ENCODE data around the gene PDE3A. TPM values are rescaled to one million over a fixed set of nuclear protein-coding genes. Genes with fewer than 3 reads are reported as not detected.

The PDE3A gene
- total RNA-seq, 5 donors from 2014 or later (not counting 1 experiment from before 2014, with no cell fraction given), result 0.03 to 0.10 (median 0.09) TPM; not detected in 2

GRCh38 chr12:20524113-20524512, 155.8 kb downstream of the PDE3A start:
- Mint-ChIP-seq H3K27ac (no peak overlapping the region), H3K9me3 (peaks cover 0 to 10% (median 4%) of the 10 kb centered on the region in 3 donors), H3K36me3 (no peaks in the 10 kb centered on the region), H3K4me1 (no peaks in the 10 kb centered on the region), H3K4me3 (no peak overlapping the region), H3K27me3 (no peaks in the 10 kb centered on the region)
- DNase-seq, result no peak
- Histone ChIP-seq H3K4me1 (ENCODE audit: control insufficient read depth in 1 of 2, extremely low read depth in 1 of 2, insufficient read depth in 2 of 2, low read length in 2 of 2) (no peaks in the 10 kb centered on the region), H3K9me3 (no peaks in the 10 kb centered on the region), H3K36me3 (ENCODE audit: control insufficient read depth in 2 of 2, extremely low read depth in 1 of 2, insufficient read depth in 1 of 2, low read length in 1 of 2) (no peaks in the 10 kb centered on the region), H3K4me3 (ENCODE audit: control insufficient read depth in 1 of 2, extremely low read depth in 1 of 2, low read length in 1 of 2) (no peak overlapping the region), H3K27me3 (replicated peaks in 1 of 2; ENCODE audit: control insufficient read depth in 2 of 2, extremely low read depth in 1 of 2, insufficient read depth in 2 of 2, low read length in 1 of 2) (no peaks in the 10 kb centered on the region), H3K27ac (ENCODE audit: low read length) (no peak overlapping the region)
- POLR2A ChIA-PET, result no interaction called here
- ATAC-seq (replicated peaks in 1 of 4), result no peak
- 80% methylated on average over 1 of the region's 5 CpGs for whole genome bisulfite sequencing (ENCODE audit: insufficient coverage)
- CTCF ChIA-PET, result no interaction called here

- DNase-seq (no peak), ATAC-seq (replicated peaks in 1 of 4) (no peak)
- Histone ChIP-seq H3K4me1 (ENCODE audit: control insufficient read depth in 1 of 2, extremely low read depth in 1 of 2, insufficient read depth in 2 of 2, low read length in 2 of 2) (no peaks in the 10 kb centered on the region), H3K27me3 (replicated peaks in 1 of 2; ENCODE audit: control insufficient read depth in 2 of 2, extremely low read depth in 1 of 2, insufficient read depth in 2 of 2, low read length in 1 of 2) (no peaks in the 10 kb centered on the region), H3K36me3 (ENCODE audit: control insufficient read depth in 2 of 2, extremely low read depth in 1 of 2, insufficient read depth in 1 of 2, low read length in 1 of 2) (no peaks in the 10 kb centered on the region), H3K9me3 (no peaks in the 10 kb centered on the region), H3K27ac (ENCODE audit: low read length) (no peak overlapping the region), H3K4me3 (ENCODE audit: control insufficient read depth in 1 of 2, extremely low read depth in 1 of 2, low read length in 1 of 2) (no peak overlapping the region)
- WGBS (ENCODE audit: insufficient coverage), result 100% methylated on average over 1 of the region's 4 CpGs
- Mint-ChIP-seq H3K4me1 (no peaks in the 10 kb centered on the region), H3K4me3 (no peak overlapping the region), H3K27ac (no peak overlapping the region), H3K36me3 (no peaks in the 10 kb centered on the region), H3K27me3 (no peaks in the 10 kb centered on the region), H3K9me3 (peaks cover 0 to 4% (median 4%) of the 10 kb centered on the region in 3 donors)
- ChIA-PET CTCF (no interaction called here), POLR2A (no interaction called here)
Observed at GRCh38 chr12:20525064-20525610, 156.8 kb downstream of the PDE3A start.

- no peak for DNase-seq
- H3K9me3 Mint-ChIP-seq, result peaks cover 0 to 2% (median under 1%) of the 10 kb centered on the region in 3 donors
- H3K9me3 ChIP-seq, result no peaks in the 10 kb centered on the region
- CTCF ChIA-PET, result no interaction called here
- H3K4me1 Mint-ChIP-seq, result no peaks in the 10 kb centered on the region
- no peak overlapping the region for H3K27ac Mint-ChIP-seq
- POLR2A ChIA-PET, result interaction anchor here in 1 of 2 donors (0.6 kb wide), 1 partner anchor 45 kb away, joined by 4 read pairs; no protein-coding TSS in a partner anchor
- WGBS (ENCODE audit: insufficient coverage), result 70% methylated on average over 2 of the region's 8 CpGs
- no peaks in the 10 kb centered on the region for H3K36me3 ChIP-seq (ENCODE audit: control insufficient read depth in 2 of 2, extremely low read depth in 1 of 2, insufficient read depth in 1 of 2, low read length in 1 of 2)
- no peak overlapping the region for H3K4me3 Mint-ChIP-seq
- no peak overlapping the region for H3K27ac ChIP-seq (ENCODE audit: low read length)
- H3K27me3 Mint-ChIP-seq, result no peaks in the 10 kb centered on the region
- no peaks in the 10 kb centered on the region for H3K27me3 ChIP-seq (replicated peaks in 1 of 2; ENCODE audit: control insufficient read depth in 2 of 2, extremely low read depth in 1 of 2, insufficient read depth in 2 of 2, low read length in 1 of 2)
- ATAC-seq (replicated peaks in 1 of 4), result no peak
- H3K36me3 Mint-ChIP-seq, result no peaks in the 10 kb centered on the region
- no peaks in the 10 kb centered on the region for H3K4me1 ChIP-seq (ENCODE audit: control insufficient read depth in 1 of 2, extremely low read depth in 1 of 2, insufficient read depth in 2 of 2, low read length in 2 of 2)
- no peak overlapping the region for H3K4me3 ChIP-seq (ENCODE audit: control insufficient read depth in 1 of 2, extremely low read depth in 1 of 2, low read length in 1 of 2)
Observed at GRCh38 chr12:20527417-20528163, 159.3 kb downstream of the PDE3A start.

- POLR2A ChIA-PET, result no interaction called here
- no peaks in the 10 kb centered on the region for H3K36me3 Mint-ChIP-seq
- H3K36me3 ChIP-seq (ENCODE audit: control insufficient read depth in 2 of 2, extremely low read depth in 1 of 2, insufficient read depth in 1 of 2, low read length in 1 of 2), result no peaks in the 10 kb centered on the region
- CTCF ChIA-PET, result no interaction called here
- DNase-seq (no peak), ATAC-seq (replicated peaks in 1 of 4) (no peak)
- H3K27me3 ChIP-seq (replicated peaks in 1 of 2; ENCODE audit: control insufficient read depth in 2 of 2, extremely low read depth in 1 of 2, insufficient read depth in 2 of 2, low read length in 1 of 2), result no peaks in the 10 kb centered on the region
- no peaks in the 10 kb centered on the region for H3K4me1 Mint-ChIP-seq
- no peak overlapping the region for H3K27ac ChIP-seq (ENCODE audit: low read length)
- no peaks in the 10 kb centered on the region for H3K9me3 ChIP-seq
- no peak overlapping the region for H3K4me3 Mint-ChIP-seq
- no peak overlapping the region for H3K27ac Mint-ChIP-seq
- no peaks in the 10 kb centered on the region for H3K27me3 Mint-ChIP-seq
- H3K4me1 ChIP-seq (ENCODE audit: control insufficient read depth in 1 of 2, extremely low read depth in 1 of 2, insufficient read depth in 2 of 2, low read length in 2 of 2), result no peaks in the 10 kb centered on the region
- no peaks in the 10 kb centered on the region for H3K9me3 Mint-ChIP-seq
- no peak overlapping the region for H3K4me3 ChIP-seq (ENCODE audit: control insufficient read depth in 1 of 2, extremely low read depth in 1 of 2, low read length in 1 of 2)
- WGBS (ENCODE audit: insufficient coverage), result 83% methylated on average over 1 of the region's 1 CpG
Observed at GRCh38 chr12:20528208-20528607, 159.9 kb downstream of the PDE3A start.

- Histone ChIP-seq H3K36me3 (ENCODE audit: control insufficient read depth in 2 of 2, extremely low read depth in 1 of 2, insufficient read depth in 1 of 2, low read length in 1 of 2) (no peaks in the 10 kb centered on the region), H3K4me3 (ENCODE audit: control insufficient read depth in 1 of 2, extremely low read depth in 1 of 2, low read length in 1 of 2) (no peak overlapping the region), H3K9me3 (no peaks in the 10 kb centered on the region), H3K27ac (ENCODE audit: low read length) (no peak overlapping the region), H3K4me1 (ENCODE audit: control insufficient read depth in 1 of 2, extremely low read depth in 1 of 2, insufficient read depth in 2 of 2, low read length in 2 of 2) (no peaks in the 10 kb centered on the region), H3K27me3 (replicated peaks in 1 of 2; ENCODE audit: control insufficient read depth in 2 of 2, extremely low read depth in 1 of 2, insufficient read depth in 2 of 2, low read length in 1 of 2) (no peaks in the 10 kb centered on the region)
- no peak for DNase-seq
- ChIA-PET POLR2A (no interaction called here), CTCF (interaction anchor here in 1 of 2 donors (0.5 to 0.7 kb wide), 2 partner anchors 19 to 60 kb away, joined by 3 to 4 read pairs; no protein-coding TSS in a partner anchor)
- Mint-ChIP-seq H3K27me3 (no peaks in the 10 kb centered on the region), H3K4me3 (no peak overlapping the region), H3K9me3 (no peaks in the 10 kb centered on the region), H3K27ac (no peak overlapping the region), H3K36me3 (no peaks in the 10 kb centered on the region), H3K4me1 (no peaks in the 10 kb centered on the region)
- 88% methylated on average over 2 of the region's 4 CpGs for WGBS (ENCODE audit: insufficient coverage)
- no peak for ATAC-seq (replicated peaks in 1 of 4)
Observed at GRCh38 chr12:20546267-20546666, 177.9 kb downstream of the PDE3A start.

GRCh38 chr12:20547816-20548575, 179.7 kb downstream of the PDE3A start:
- DNase-seq (no peak), ATAC-seq (replicated peaks in 1 of 4) (no peak)
- Histone ChIP-seq H3K4me1 (ENCODE audit: control insufficient read depth in 1 of 2, extremely low read depth in 1 of 2, insufficient read depth in 2 of 2, low read length in 2 of 2) (no peaks in the 10 kb centered on the region), H3K4me3 (ENCODE audit: control insufficient read depth in 1 of 2, extremely low read depth in 1 of 2, low read length in 1 of 2) (no peak overlapping the region), H3K27ac (ENCODE audit: low read length) (no peak overlapping the region), H3K27me3 (replicated peaks in 1 of 2; ENCODE audit: control insufficient read depth in 2 of 2, extremely low read depth in 1 of 2, insufficient read depth in 2 of 2, low read length in 1 of 2) (no peaks in the 10 kb centered on the region), H3K36me3 (ENCODE audit: control insufficient read depth in 2 of 2, extremely low read depth in 1 of 2, insufficient read depth in 1 of 2, low read length in 1 of 2) (no peaks in the 10 kb centered on the region), H3K9me3 (no peaks in the 10 kb centered on the region)
- WGBS (ENCODE audit: insufficient coverage), result no CpG with 5 or more reads among the region's 2 CpGs
- no peak overlapping the region for H3K27ac Mint-ChIP-seq
- POLR2A ChIA-PET, result no interaction called here
- no peaks in the 10 kb centered on the region for H3K36me3 Mint-ChIP-seq
- H3K4me1 Mint-ChIP-seq, result no peaks in the 10 kb centered on the region
- no peak overlapping the region for H3K4me3 Mint-ChIP-seq
- H3K9me3 Mint-ChIP-seq, result no peaks in the 10 kb centered on the region
- H3K27me3 Mint-ChIP-seq, result no peaks in the 10 kb centered on the region
- CTCF ChIA-PET, result no interaction called here
